NCI-H774 (cell line): Measurements from ENCODE around the gene FBXO30.

ENCODE experiments used
- DNase-seq: peaks from one replicate; lab custom pipeline; 2025; lab: John Stamatoyannopoulos, UW

FBXO30 gene

GRCh38 chr6:145814501-145815308 is at the start of gene FBXO30:
Gene FBXO30 (minus strand): TSS chr6:145814795. CDS start chr6:145806405, 8,390 bp downstream.
- DNase-seq: peak; percentile 93

GRCh38 chr6:145863988-145864616 is 49.5 kb upstream of the FBXO30 start:
- no peak for DNase-seq

GRCh38 chr6:145863366-145863765 is 48.8 kb upstream of the FBXO30 start:
- no peak for DNase-seq

GRCh38 chr6:145860562-145860961 is 46.0 kb upstream of the FBXO30 start:
- DNase-seq: no peak

- no peak for DNase-seq
Observed at GRCh38 chr6:145850671-145851070, 36.1 kb upstream of the FBXO30 start.

- no peak for DNase-seq
Observed at GRCh38 chr6:145848541-145848940, 33.9 kb upstream of the FBXO30 start.

- no peak for DNase-seq
Observed at GRCh38 chr6:145845557-145845956, 31.0 kb upstream of the FBXO30 start.

- no peak for DNase-seq
Observed at GRCh38 chr6:145844933-145845540, 30.4 kb upstream of the FBXO30 start.

GRCh38 chr6:145842693-145843546 is 28.3 kb upstream of the FBXO30 start:
- no peak for DNase-seq

- no peak for DNase-seq
Observed at GRCh38 chr6:145841668-145842067, 27.1 kb upstream of the FBXO30 start.

- no peak for DNase-seq
Observed at GRCh38 chr6:145839653-145840052, 25.1 kb upstream of the FBXO30 start.

GRCh38 chr6:145838305-145838704 is 23.7 kb upstream of the FBXO30 start:
- DNase-seq: no peak

GRCh38 chr6:145836772-145837171 is 22.2 kb upstream of the FBXO30 start:
- no peak for DNase-seq

GRCh38 chr6:145836170-145836569 is 21.6 kb upstream of the FBXO30 start:
- no peak for DNase-seq

- no peak for DNase-seq
Observed at GRCh38 chr6:145830612-145831011, 16.0 kb upstream of the FBXO30 start.

GRCh38 chr6:145829950-145830349 is 15.4 kb upstream of the FBXO30 start:
- no peak for DNase-seq

- no peak for DNase-seq
Observed at GRCh38 chr6:145829102-145829501, 14.5 kb upstream of the FBXO30 start.

GRCh38 chr6:145824344-145824743 is 9.7 kb upstream of the FBXO30 start:
- no peak for DNase-seq

- no peak for DNase-seq
Observed at GRCh38 chr6:145823328-145823944, 8.8 kb upstream of the FBXO30 start.

GRCh38 chr6:145822456-145822855 is 7.9 kb upstream of the FBXO30 start:
- DNase-seq: no peak

GRCh38 chr6:145819994-145820393 is 5.4 kb upstream of the FBXO30 start:
- no peak for DNase-seq

- no peak for DNase-seq
Observed at GRCh38 chr6:145818796-145819195, 4.2 kb upstream of the FBXO30 start.
